HCT116 (cell line): ENCODE measurements around the gene HMGN2. TPM values are rescaled to one million over a fixed set of nuclear protein-coding genes. Genes with fewer than 3 reads are reported as not detected.

Source experiments
- ATAC-seq: fragments of 200-7000 bp; cut with Tn5 transposase; 2 replicates; pipeline ENCODE4 v1.9.1; 2020; ENCODE audit warnings: mild to moderate bottlenecking, moderate library complexity
- BruUV-seq: library from RNA; stranded (reverse); fragments of 400-500 nt; replicated peaks from 2 replicates; lab custom pipeline; 2021; lab: Mats Ljungman, UMichigan
- CTCF ChIA-PET: fragments of 300-600 bp; sonication (Branson Sonifier 250); formaldehyde crosslinking; loops from one replicate; lab custom pipeline; 2021; ENCODE audit warnings: antibody characterized with exemption; lab: Charles Lee
- POLR2A ChIA-PET: fragments of 300-600, 350-600 bp; sonication (Branson Sonifier 250); formaldehyde crosslinking; loops from one replicate; lab custom pipeline; 2021; ENCODE audit warnings: antibody characterized with exemption; lab: Charles Lee
- RAD21 ChIA-PET, 2 experiments: fragments of 300-600 bp; sonication (Branson Sonifier 250); formaldehyde crosslinking; loops; one replicate each; lab custom pipeline; 2023; ENCODE audit warnings: low total read pairs in 2 of 2; ENCODE audit not compliant: uncharacterized antibody in 2 of 2, unreplicated experiment in 2 of 2, low non-redundant PET in 1 of 2; lab: Charles Lee
- DNase-seq: peaks from one replicate; pipeline ENCODE4 v3.0.0-alpha.2; 2010; ENCODE audit warnings: low read depth, low spot score
- H2AFZ ChIP-seq: fragments of 200-600 bp; shearing (Covaris generic), sonication (generic); 2 replicates; pipeline ENCODE4 v1.6.1; 2017; ENCODE audit warnings: low read depth, mixed run types, mixed read lengths, antibody characterized with exemption, low read length; ENCODE audit not compliant: poor library complexity, severe bottlenecking
- H3K27ac ChIP-seq: 2 replicates; pipeline ENCODE4 v1.5.1; 2012; ENCODE audit warnings: low read depth, low read length
- H3K27me3 ChIP-seq: fragments of 200-600 bp; sonication (generic); 2 replicates; pipeline ENCODE4 v1.6.1; 2016; ENCODE audit warnings: mixed run types, low read length, mixed read lengths; ENCODE audit not compliant: insufficient read depth
- H3K36me3 ChIP-seq, 2 experiments: fragments of 200-500 bp in 1 of 2; fragments of 200-600 bp in 1 of 2; sonication (Bioruptor generic) in 1 of 2; sonication (generic) in 1 of 2; 2 replicates each; pipeline versions ENCODE4 v1.5.1 to v1.6.1; 2014 to 2016; ENCODE audit warnings: low read length in 2 of 2, inconsistent platforms in 1 of 2, mixed read lengths in 1 of 2, mixed run types in 1 of 2; ENCODE audit not compliant: insufficient read depth in 2 of 2, control insufficient read depth in 1 of 2
- H3K4me1 ChIP-seq, 2 experiments: fragments of 200-600 bp in 1 of 2; sonication (generic) in 1 of 2; 2 replicates each; pipeline versions ENCODE4 v1.5.1 to v1.6.1; 2012 to 2017; ENCODE audit warnings: low read length in 2 of 2, inconsistent platforms in 1 of 2, mild to moderate bottlenecking in 1 of 2, mixed read lengths in 1 of 2, mixed run types in 1 of 2, moderate library complexity in 1 of 2; ENCODE audit not compliant: insufficient read depth in 2 of 2, control insufficient read depth in 1 of 2
- H3K4me2 ChIP-seq: fragments of 200-600 bp; sonication (generic); 2 replicates; pipeline ENCODE4 v1.6.1; 2017; ENCODE audit warnings: mixed run types, low read length, mixed read lengths
- H3K4me3 ChIP-seq, 2 experiments: fragments of 200-600 bp in 1 of 2; sonication (generic) in 1 of 2; replicated peaks in 1 of 2; 2 replicates each; pipeline ENCODE4 v1.5.1; 2011 to 2016; ENCODE audit warnings: low read length in 2 of 2, control low read depth in 1 of 2, low read depth in 1 of 2, mild to moderate bottlenecking in 1 of 2, mixed read lengths in 1 of 2, mixed run types in 1 of 2
- H3K79me2 ChIP-seq: fragments of 200-600 bp; sonication (generic); 2 replicates; pipeline ENCODE4 v1.6.1; 2017; ENCODE audit warnings: mild to moderate bottlenecking, mixed run types, low read length, moderate library complexity, mixed read lengths; ENCODE audit not compliant: insufficient read depth
- H3K9ac ChIP-seq: fragments of 200-600 bp; sonication (generic); 2 replicates; pipeline ENCODE4 v1.6.1; 2016; ENCODE audit warnings: low read length, mixed read lengths
- H3K9me2 ChIP-seq: fragments of 200-600 bp; sonication (generic), shearing (Covaris generic); 2 replicates; pipeline ENCODE4 v1.6.1; 2017; ENCODE audit warnings: mixed run types, mild to moderate bottlenecking, moderate library complexity; ENCODE audit not compliant: insufficient read depth
- H3K9me3 ChIP-seq, 2 experiments: fragments of 200-500 bp in 1 of 2; fragments of 200-600 bp in 1 of 2; sonication (Bioruptor generic) in 1 of 2; sonication (generic) in 1 of 2; 2 replicates each; pipeline ENCODE4 v1.6.1; 2014 to 2017; ENCODE audit warnings: low read length in 2 of 2, mixed read lengths in 2 of 2, inconsistent platforms in 1 of 2, low read depth in 1 of 2, mild to moderate bottlenecking in 1 of 2, mixed run types in 1 of 2, moderate library complexity in 1 of 2; ENCODE audit not compliant: control insufficient read depth in 1 of 2, insufficient read depth in 1 of 2
- H4K20me1 ChIP-seq: fragments of 200-600 bp; sonication (generic), shearing (Covaris generic); 2 replicates; pipeline ENCODE4 v1.6.1; 2017; ENCODE audit warnings: mixed run types, mild to moderate bottlenecking, moderate library complexity; ENCODE audit not compliant: insufficient read depth
- CBX3 ChIP-seq: IDR thresholded peaks from 2 replicates; pipeline ENCODE4 v1.6.1; 2012; ENCODE audit warnings: low read depth
- CEBPB ChIP-seq: IDR thresholded peaks from 2 replicates; pipeline ENCODE4 v1.6.1; 2012; ENCODE audit warnings: low read depth
- EGR1 ChIP-seq: IDR thresholded peaks from 2 replicates; pipeline ENCODE4 v1.6.1; 2012; ENCODE audit warnings: low read depth
- ELF1 ChIP-seq: IDR thresholded peaks from 2 replicates; pipeline ENCODE4 v1.6.1; 2012; ENCODE audit warnings: low read depth, borderline replicate concordance
- EZH2 ChIP-seq: fragments of 200-600 bp; sonication (generic); IDR thresholded peaks from 2 replicates; pipeline ENCODE4 v1.6.1; 2017; ENCODE audit warnings: antibody characterized with exemption, mixed run types
- EZH2phosphoT487 ChIP-seq: fragments of 200-600 bp; IDR thresholded peaks from 2 replicates; pipeline ENCODE4 v1.6.1; 2018; ENCODE audit warnings: antibody characterized with exemption, borderline replicate concordance
- FOSL1 ChIP-seq: IDR thresholded peaks from 2 replicates; pipeline ENCODE4 v1.6.1; 2012; ENCODE audit warnings: low read depth
- POLR2A ChIP-seq: IDR thresholded peaks from 2 replicates; pipeline ENCODE4 v1.7.0; 2011; ENCODE audit warnings: borderline replicate concordance; ENCODE audit not compliant: insufficient read depth, insufficient read length; ENCODE audit errors: extremely low read depth
- POLR2AphosphoS5 ChIP-seq: IDR thresholded peaks from 2 replicates; pipeline ENCODE4 v1.6.1; 2011; ENCODE audit warnings: mild to moderate bottlenecking, low read depth, low read length, moderate library complexity
- RAD21 ChIP-seq: IDR thresholded peaks from 2 replicates; pipeline ENCODE4 v1.6.1; 2012; ENCODE audit warnings: low read depth, mild to moderate bottlenecking
- SIN3A ChIP-seq: IDR thresholded peaks from 2 replicates; pipeline ENCODE4 v1.6.1; 2012; ENCODE audit warnings: low read depth
- SP1 ChIP-seq: IDR thresholded peaks from 2 replicates; pipeline ENCODE4 v1.6.1; 2012; ENCODE audit warnings: low read depth
- SRF ChIP-seq: IDR thresholded peaks from 2 replicates; pipeline ENCODE4 v1.6.1; 2012; ENCODE audit warnings: low read depth
- YY1 ChIP-seq: IDR thresholded peaks from 2 replicates; pipeline ENCODE4 v1.6.1; 2011; ENCODE audit warnings: low read length, low read depth, moderate library complexity, mild to moderate bottlenecking; ENCODE audit not compliant: insufficient replicate concordance; ENCODE audit errors: extremely low read depth
- ZFX ChIP-seq: fragments of 450-650 bp; IDR thresholded peaks from 2 replicates; pipeline ENCODE4 v1.6.1; 2017
- intact Hi-C: fragments of 100-400 bp; cut with micrococcal nuclease; formaldehyde crosslinking; loops from 2 replicates; pipeline ENCODE4 v1.10.0; 2022
- total RNA-seq: library from RNA; stranded (reverse); gene quantifications from one replicate; pipeline ENCODE4 v1.2.1, GENCODE V29; 2021; ENCODE audit not compliant: unreplicated experiment
- TF ChIP-seq, protein P1 (sequence below): IDR thresholded peaks from 2 replicates; pipeline ENCODE4 v1.6.1; 2012; ENCODE audit warnings: low read depth
- TF ChIP-seq, protein P2 (sequence below): IDR thresholded peaks from 2 replicates; pipeline ENCODE4 v1.6.1; 2012
- TF ChIP-seq, protein P3 (sequence below): IDR thresholded peaks from 2 replicates; pipeline ENCODE4 v1.6.1; 2011; ENCODE audit warnings: mild to moderate bottlenecking, low read length, moderate library complexity; ENCODE audit not compliant: insufficient replicate concordance; ENCODE audit errors: extremely low read depth
- TF ChIP-seq, protein P4 (sequence below): IDR thresholded peaks from 2 replicates; pipeline ENCODE4 v1.6.1; 2012

The HMGN2 gene
- total RNA-seq, 1 experiment from 2014 or later = 483 TPM

DNA sequence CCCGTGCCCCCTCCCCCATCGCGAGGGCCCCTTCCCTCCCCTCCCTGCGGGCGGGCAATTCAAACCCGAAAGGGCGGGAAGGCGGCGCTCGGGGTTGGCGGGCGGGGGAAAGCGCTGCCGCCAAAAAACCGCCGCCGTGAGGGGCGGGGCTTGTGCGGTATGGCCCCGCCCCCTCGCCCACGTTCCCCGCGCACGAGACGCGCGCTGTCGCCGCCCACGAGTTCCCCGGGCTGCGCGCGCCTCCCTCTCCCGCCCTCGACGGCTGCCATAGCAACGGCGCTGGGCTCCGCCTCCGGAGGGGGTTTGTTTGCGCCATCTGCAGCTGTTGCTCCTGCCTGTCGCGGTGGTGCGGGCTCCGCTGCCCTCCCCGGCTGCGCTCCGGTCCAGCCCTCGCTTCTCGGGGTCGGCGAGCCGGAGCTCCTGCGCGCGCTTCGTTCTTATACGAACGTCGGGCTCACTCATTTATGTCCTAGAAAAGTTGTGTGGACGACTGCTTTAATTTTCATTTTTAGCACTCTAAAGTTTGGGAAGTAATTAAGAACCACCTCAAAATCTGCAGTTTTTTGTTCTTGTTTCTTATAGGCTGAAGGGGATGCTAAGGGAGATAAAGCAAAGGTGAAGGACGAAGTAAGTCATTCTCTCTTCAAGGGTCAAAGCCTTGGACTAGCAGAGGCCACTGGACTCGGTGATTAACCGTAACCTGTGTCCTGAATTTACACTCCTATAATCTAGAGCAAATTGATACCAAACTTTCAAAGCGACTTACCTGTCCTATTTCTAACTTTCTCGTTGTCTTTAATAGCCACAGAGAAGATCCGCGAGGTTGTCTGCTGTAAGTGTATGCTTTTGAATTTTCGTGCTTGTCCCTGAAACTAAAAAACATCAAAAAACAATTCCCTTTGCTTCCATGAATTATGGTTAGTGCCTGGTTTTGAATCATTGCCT, 933 bp downstream of the HMGN2 start:
- Histone ChIP-seq H3K4me3 (peak overlapping the region; percentile 60 to 83), H3K9ac (peak overlapping the region; percentile 99), H3K4me2 (peak overlapping the region; percentile 99), H3K9me3 (no peaks in the 10 kb centered on the region), H4K20me1 (peaks cover 20% of the 10 kb centered on the region; the same call in 1 of the 2 replicates), H3K79me2 (peaks cover 23% of the 10 kb centered on the region), H3K36me3 (peaks cover 25 to 34% of the 10 kb centered on the region in 2 experiments), H3K4me1 (peaks cover 13 to 39% of the 10 kb centered on the region in 2 experiments), H3K27me3 (no peaks in the 10 kb centered on the region), H3K27ac (peak overlapping the region; percentile 100), H2AFZ (no peak overlapping the region), H3K9me2 (no peaks in the 10 kb centered on the region)
- RAD21 ChIA-PET = no interaction called here
- ATAC-seq = peak; percentile 68
- peak; percentile 74 for DNase-seq
- BruUV-seq = TSS peak; percentile 65
- POLR2A ChIA-PET = interaction anchor here (1.0 kb wide), 1 partner anchor 27 kb away, joined by 3 read pairs; no protein-coding TSS in a partner anchor
- intact Hi-C loops = no loop called here
- CTCF ChIA-PET = interaction anchor here (0.6 to 1.8 kb wide), 3 partner anchors 27 to 449 kb away, joined by 3 to 6 read pairs (median 5); no protein-coding TSS in a partner anchor
- TF ChIP-seq SP1 = peak; percentile 45
- no peak for TF ChIP-seq EZH2
- TF ChIP-seq POLR2A = peak; percentile 11
- no peak for TF ChIP-seq RAD21
- TF ChIP-seq, protein P1, sequence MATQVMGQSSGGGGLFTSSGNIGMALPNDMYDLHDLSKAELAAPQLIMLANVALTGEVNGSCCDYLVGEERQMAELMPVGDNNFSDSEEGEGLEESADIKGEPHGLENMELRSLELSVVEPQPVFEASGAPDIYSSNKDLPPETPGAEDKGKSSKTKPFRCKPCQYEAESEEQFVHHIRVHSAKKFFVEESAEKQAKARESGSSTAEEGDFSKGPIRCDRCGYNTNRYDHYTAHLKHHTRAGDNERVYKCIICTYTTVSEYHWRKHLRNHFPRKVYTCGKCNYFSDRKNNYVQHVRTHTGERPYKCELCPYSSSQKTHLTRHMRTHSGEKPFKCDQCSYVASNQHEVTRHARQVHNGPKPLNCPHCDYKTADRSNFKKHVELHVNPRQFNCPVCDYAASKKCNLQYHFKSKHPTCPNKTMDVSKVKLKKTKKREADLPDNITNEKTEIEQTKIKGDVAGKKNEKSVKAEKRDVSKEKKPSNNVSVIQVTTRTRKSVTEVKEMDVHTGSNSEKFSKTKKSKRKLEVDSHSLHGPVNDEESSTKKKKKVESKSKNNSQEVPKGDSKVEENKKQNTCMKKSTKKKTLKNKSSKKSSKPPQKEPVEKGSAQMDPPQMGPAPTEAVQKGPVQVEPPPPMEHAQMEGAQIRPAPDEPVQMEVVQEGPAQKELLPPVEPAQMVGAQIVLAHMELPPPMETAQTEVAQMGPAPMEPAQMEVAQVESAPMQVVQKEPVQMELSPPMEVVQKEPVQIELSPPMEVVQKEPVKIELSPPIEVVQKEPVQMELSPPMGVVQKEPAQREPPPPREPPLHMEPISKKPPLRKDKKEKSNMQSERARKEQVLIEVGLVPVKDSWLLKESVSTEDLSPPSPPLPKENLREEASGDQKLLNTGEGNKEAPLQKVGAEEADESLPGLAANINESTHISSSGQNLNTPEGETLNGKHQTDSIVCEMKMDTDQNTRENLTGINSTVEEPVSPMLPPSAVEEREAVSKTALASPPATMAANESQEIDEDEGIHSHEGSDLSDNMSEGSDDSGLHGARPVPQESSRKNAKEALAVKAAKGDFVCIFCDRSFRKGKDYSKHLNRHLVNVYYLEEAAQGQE = no peak
- TF ChIP-seq SIN3A = peak; percentile 42; the same call in 1 of the 2 replicates
- TF ChIP-seq FOSL1 = no peak; the same call in 1 of the 2 replicates
- TF ChIP-seq, protein P2, sequence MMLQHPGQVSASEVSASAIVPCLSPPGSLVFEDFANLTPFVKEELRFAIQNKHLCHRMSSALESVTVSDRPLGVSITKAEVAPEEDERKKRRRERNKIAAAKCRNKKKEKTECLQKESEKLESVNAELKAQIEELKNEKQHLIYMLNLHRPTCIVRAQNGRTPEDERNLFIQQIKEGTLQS = no peak
- TF ChIP-seq, protein P3, sequence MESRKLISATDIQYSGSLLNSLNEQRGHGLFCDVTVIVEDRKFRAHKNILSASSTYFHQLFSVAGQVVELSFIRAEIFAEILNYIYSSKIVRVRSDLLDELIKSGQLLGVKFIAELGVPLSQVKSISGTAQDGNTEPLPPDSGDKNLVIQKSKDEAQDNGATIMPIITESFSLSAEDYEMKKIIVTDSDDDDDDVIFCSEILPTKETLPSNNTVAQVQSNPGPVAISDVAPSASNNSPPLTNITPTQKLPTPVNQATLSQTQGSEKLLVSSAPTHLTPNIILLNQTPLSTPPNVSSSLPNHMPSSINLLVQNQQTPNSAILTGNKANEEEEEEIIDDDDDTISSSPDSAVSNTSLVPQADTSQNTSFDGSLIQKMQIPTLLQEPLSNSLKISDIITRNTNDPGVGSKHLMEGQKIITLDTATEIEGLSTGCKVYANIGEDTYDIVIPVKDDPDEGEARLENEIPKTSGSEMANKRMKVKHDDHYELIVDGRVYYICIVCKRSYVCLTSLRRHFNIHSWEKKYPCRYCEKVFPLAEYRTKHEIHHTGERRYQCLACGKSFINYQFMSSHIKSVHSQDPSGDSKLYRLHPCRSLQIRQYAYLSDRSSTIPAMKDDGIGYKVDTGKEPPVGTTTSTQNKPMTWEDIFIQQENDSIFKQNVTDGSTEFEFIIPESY = peak; percentile 33
- TF ChIP-seq EZH2phosphoT487 = no peak
- no peak for TF ChIP-seq YY1
- TF ChIP-seq, protein P4, sequence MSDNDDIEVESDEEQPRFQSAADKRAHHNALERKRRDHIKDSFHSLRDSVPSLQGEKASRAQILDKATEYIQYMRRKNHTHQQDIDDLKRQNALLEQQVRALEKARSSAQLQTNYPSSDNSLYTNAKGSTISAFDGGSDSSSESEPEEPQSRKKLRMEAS = peak; percentile 88
- no peak for TF ChIP-seq CBX3
- no peak for TF ChIP-seq ELF1
- no peak for TF ChIP-seq ZFX
- TF ChIP-seq EGR1 = peak; percentile 99
- TF ChIP-seq POLR2AphosphoS5 = peak; percentile 84
- TF ChIP-seq CEBPB = peak; percentile 42; the same call in 1 of the 2 replicates
- no peak for TF ChIP-seq SRF
